PFSK-1 (cell line): ENCODE results near the gene KLF11.

ENCODE experiments used
- POLR2AphosphoS5 ChIP-seq: IDR thresholded peaks from 2 replicates; pipeline ENCODE4 v1.6.1; 2012; ENCODE audit warnings: low read depth, mild to moderate bottlenecking, control low read depth, low read length, moderate library complexity
- SIN3A ChIP-seq: IDR thresholded peaks from 2 replicates; pipeline ENCODE4 v1.6.1; 2012; ENCODE audit warnings: mild to moderate bottlenecking, low read length, moderate library complexity, borderline replicate concordance; ENCODE audit not compliant: insufficient read depth

GRCh38 chr2:10031886-10032745, 11.2 kb upstream of the KLF11 start:
- no peak for TF ChIP-seq SIN3A
- TF ChIP-seq POLR2AphosphoS5, result no peak
